Gastroesophageal sphincter (tissue), 4 donors: ENCODE results near the gene AKAP6. TPM values are rescaled to one million over a fixed set of nuclear protein-coding genes. Genes with fewer than 3 reads are reported as not detected.

Experiments used
- ATAC-seq: fragments of 150-250 bp; one replicate; pipeline ENCODE4 v1.9.1; 2016; ENCODE audit warnings: mild to moderate bottlenecking, moderate library complexity
- H3K27ac ChIP-seq, 4 donors: fragments of 200-600 bp; sonication (generic) in 3 of 4; 1 replicate in 3 of 4; 2 replicates in 1 of 4; pipeline ENCODE4 v1.5.1; 2016 to 2019
- H3K27me3 ChIP-seq: fragments of 200-600 bp; sonication (generic); one replicate; pipeline ENCODE4 v1.5.1; 2019
- H3K36me3 ChIP-seq, 2 donors: fragments of 200-600 bp; sonication (generic); one replicate each; pipeline ENCODE4 v1.5.1; 2019; ENCODE audit warnings: control low read depth in 1 of 2
- H3K4me1 ChIP-seq, 3 donors: fragments of 200-600 bp; sonication (generic); 1 replicate in 2 of 3; 2 replicates in 1 of 3; pipeline ENCODE4 v1.5.1; 2016 to 2019; ENCODE audit warnings: control low read depth in 2 of 3
- H3K4me3 ChIP-seq, 2 donors: fragments of 200-600 bp; sonication (generic); one replicate each; pipeline ENCODE4 v1.5.1; 2019; ENCODE audit warnings: mild to moderate bottlenecking in 1 of 2, moderate library complexity in 1 of 2
- H3K9me3 ChIP-seq, 3 donors: fragments of 200-600 bp; sonication (generic); one replicate each; pipeline ENCODE4 v1.5.1; 2017 to 2019; ENCODE audit warnings: control low read depth in 2 of 3
- EP300 ChIP-seq: sonication (generic); formaldehyde crosslinking; IDR thresholded peaks from one replicate; pipeline ENCODE4 v1.6.1; 2017; ENCODE audit warnings: antibody characterized with exemption, mild to moderate bottlenecking
- POLR2A ChIP-seq, 2 donors: fragments of 450-650 bp; IDR thresholded peaks; one replicate each; pipeline ENCODE4 v1.6.1; 2017; ENCODE audit warnings: antibody characterized with exemption in 2 of 2, mild to moderate bottlenecking in 2 of 2, moderate library complexity in 1 of 2
- POLR2AphosphoS5 ChIP-seq: sonication (generic); formaldehyde crosslinking; IDR thresholded peaks from one replicate; pipeline ENCODE4 v1.6.1; 2017; ENCODE audit warnings: antibody characterized with exemption
- WGBS, 2 donors: methylation state at CpG; one replicate each; pipeline ENCODE4 v1.1.5; 2018; ENCODE audit warnings: low coverage in 1 of 2; 5-methylcytosine and 5-hydroxymethylcytosine counted together
- total RNA-seq, 4 donors: library from RNA; depleted of rRNA; stranded (reverse); fragments of >200 nt; gene quantifications; one replicate each; pipeline ENCODE4 v1.1.0, GENCODE V29; 2016
- TF ChIP-seq, protein P1 (sequence below), 4 experiments: fragments of 200-600 bp in 2 of 4; fragments of 450-650 bp in 2 of 4; sonication (generic) in 1 of 4; IDR thresholded peaks; one replicate each; pipeline ENCODE4 v1.5.1; 2017 to 2019; ENCODE audit warnings: antibody characterized with exemption in 4 of 4, mild to moderate bottlenecking in 2 of 4, moderate library complexity in 2 of 4

The AKAP6 gene
- total RNA-seq, 4 donors from 2014 or later: 33.1 to 65.4 (median 45.0) TPM

GRCh38 chr14:32468955-32469354 is 139.9 kb downstream of the AKAP6 start:
- Histone ChIP-seq H3K27ac (peak overlapping the region; percentile 71 to 79 (median 74)), H3K27me3 (no peaks in the 10 kb centered on the region), H3K4me1 (peaks cover 6 to 58% (median 11%) of the 10 kb centered on the region in 3 donors), H3K36me3 (no peaks in the 10 kb centered on the region), H3K9me3 (no peaks in the 10 kb centered on the region), H3K4me3 (no peak overlapping the region)
- 0 to 9% methylated on average over 2 of the region's 2 CpGs for WGBS, 2 donors
- ATAC-seq: peak; percentile 83
- TF ChIP-seq POLR2A (IDR thresholded peaks at IDR 0.05) (no peak), POLR2AphosphoS5 (peak; percentile 90), EP300 (no peak)
- TF ChIP-seq, protein P1, sequence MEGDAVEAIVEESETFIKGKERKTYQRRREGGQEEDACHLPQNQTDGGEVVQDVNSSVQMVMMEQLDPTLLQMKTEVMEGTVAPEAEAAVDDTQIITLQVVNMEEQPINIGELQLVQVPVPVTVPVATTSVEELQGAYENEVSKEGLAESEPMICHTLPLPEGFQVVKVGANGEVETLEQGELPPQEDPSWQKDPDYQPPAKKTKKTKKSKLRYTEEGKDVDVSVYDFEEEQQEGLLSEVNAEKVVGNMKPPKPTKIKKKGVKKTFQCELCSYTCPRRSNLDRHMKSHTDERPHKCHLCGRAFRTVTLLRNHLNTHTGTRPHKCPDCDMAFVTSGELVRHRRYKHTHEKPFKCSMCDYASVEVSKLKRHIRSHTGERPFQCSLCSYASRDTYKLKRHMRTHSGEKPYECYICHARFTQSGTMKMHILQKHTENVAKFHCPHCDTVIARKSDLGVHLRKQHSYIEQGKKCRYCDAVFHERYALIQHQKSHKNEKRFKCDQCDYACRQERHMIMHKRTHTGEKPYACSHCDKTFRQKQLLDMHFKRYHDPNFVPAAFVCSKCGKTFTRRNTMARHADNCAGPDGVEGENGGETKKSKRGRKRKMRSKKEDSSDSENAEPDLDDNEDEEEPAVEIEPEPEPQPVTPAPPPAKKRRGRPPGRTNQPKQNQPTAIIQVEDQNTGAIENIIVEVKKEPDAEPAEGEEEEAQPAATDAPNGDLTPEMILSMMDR (IDR thresholded peaks at IDR 0.05): no peak

- Histone ChIP-seq H3K4me1 (peaks cover 6 to 63% (median 17%) of the 10 kb centered on the region in 3 donors), H3K27ac (peak overlapping the region; percentile 71 to 84 (median 76)), H3K36me3 (no peaks in the 10 kb centered on the region), H3K4me3 (no peak overlapping the region), H3K27me3 (no peaks in the 10 kb centered on the region), H3K9me3 (no peaks in the 10 kb centered on the region)
- 6 to 12% methylated on average over 5 of the region's 5 CpGs for WGBS, 2 donors
- TF ChIP-seq, protein P1 (IDR thresholded peaks at IDR 0.05): peak; percentile 19 to 63 (median 52)
- no peak for TF ChIP-seq POLR2A (IDR thresholded peaks at IDR 0.05)
- ATAC-seq: peak; percentile 50
Measured at GRCh38 chr14:32469388-32470160, 140.5 kb downstream of the AKAP6 start.

GRCh38 chr14:32470161-32470715 is 141.1 kb downstream of the AKAP6 start:
- ATAC-seq: no peak
- Histone ChIP-seq H3K36me3 (no peaks in the 10 kb centered on the region), H3K4me1 (peaks cover 6 to 69% (median 17%) of the 10 kb centered on the region in 3 donors), H3K27me3 (no peaks in the 10 kb centered on the region), H3K9me3 (no peaks in the 10 kb centered on the region), H3K4me3 (no peak overlapping the region), H3K27ac (peak overlapping the region; percentile 52 to 84 (median 75))
- WGBS, 2 donors: 56 to 64% methylated on average over 4 of the region's 4 CpGs
- TF ChIP-seq, protein P1 (IDR thresholded peaks at IDR 0.05): no peak
- TF ChIP-seq EP300 (no peak), POLR2AphosphoS5 (no peak), POLR2A (IDR thresholded peaks at IDR 0.05) (no peak)

- no peaks in the 10 kb centered on the region for H3K27me3 ChIP-seq
- 63 to 83% methylated on average over 4 of the region's 4 CpGs for WGBS, 2 donors
- H3K4me1 ChIP-seq: peaks cover 6 to 73% (median 17%) of the 10 kb centered on the region in 3 donors
- H3K27ac ChIP-seq: peak overlapping the region; percentile 52 to 84 (median 75)
- H3K4me3 ChIP-seq: no peak overlapping the region
- ATAC-seq: no peak
- H3K9me3 ChIP-seq: no peaks in the 10 kb centered on the region
- TF ChIP-seq, protein P1 (IDR thresholded peaks at IDR 0.05): no peak
- TF ChIP-seq EP300 (no peak), POLR2A (IDR thresholded peaks at IDR 0.05) (no peak), POLR2AphosphoS5 (no peak)
- H3K36me3 ChIP-seq: no peaks in the 10 kb centered on the region
Measured at GRCh38 chr14:32471181-32471580, 142.1 kb downstream of the AKAP6 start.

DNA sequence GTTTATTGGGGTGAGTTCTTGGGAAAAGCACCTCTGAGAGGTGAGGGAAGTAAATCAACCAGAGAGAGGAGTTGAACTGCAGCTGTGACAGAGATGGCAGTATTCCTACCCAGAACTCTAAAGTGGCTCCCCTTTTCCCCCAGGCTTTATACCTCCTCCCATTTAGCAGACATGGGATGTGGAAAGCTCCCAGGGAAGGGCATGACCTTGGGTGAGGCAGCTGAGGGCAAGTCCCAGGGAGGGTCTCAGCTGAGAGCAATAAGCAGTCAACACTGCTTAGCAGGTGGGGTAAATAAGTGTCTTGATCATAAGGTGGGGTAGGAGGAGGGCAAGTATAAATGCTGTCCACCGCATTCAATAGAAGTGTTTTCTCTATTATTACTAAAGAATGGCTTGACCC is 143.0 kb downstream of the AKAP6 start:
- TF ChIP-seq POLR2AphosphoS5: no peak
- no peak for TF ChIP-seq EP300
- TF ChIP-seq, protein P1 (IDR thresholded peaks at IDR 0.05): no peak
- TF ChIP-seq POLR2A (IDR thresholded peaks at IDR 0.05): no peak
- Histone ChIP-seq H3K27ac (peak overlapping the region; percentile 52 to 84 (median 75)), H3K9me3 (no peaks in the 10 kb centered on the region), H3K4me1 (peaks cover 6 to 82% (median 21%) of the 10 kb centered on the region in 3 donors), H3K36me3 (no peaks in the 10 kb centered on the region), H3K27me3 (no peaks in the 10 kb centered on the region), H3K4me3 (no peak overlapping the region)
- 86 to 100% methylated on average over 1 of the region's 1 CpG for WGBS, 2 donors
- no peak for ATAC-seq
